ENCODE data around the gene KCNH2. TPM values are rescaled to one million over a fixed set of nuclear protein-coding genes. Genes with fewer than 3 reads are reported as not detected.

Gene KCNH2
- total RNA-seq, 1 donor from 2014 or later = 12.4 TPM

DNA sequence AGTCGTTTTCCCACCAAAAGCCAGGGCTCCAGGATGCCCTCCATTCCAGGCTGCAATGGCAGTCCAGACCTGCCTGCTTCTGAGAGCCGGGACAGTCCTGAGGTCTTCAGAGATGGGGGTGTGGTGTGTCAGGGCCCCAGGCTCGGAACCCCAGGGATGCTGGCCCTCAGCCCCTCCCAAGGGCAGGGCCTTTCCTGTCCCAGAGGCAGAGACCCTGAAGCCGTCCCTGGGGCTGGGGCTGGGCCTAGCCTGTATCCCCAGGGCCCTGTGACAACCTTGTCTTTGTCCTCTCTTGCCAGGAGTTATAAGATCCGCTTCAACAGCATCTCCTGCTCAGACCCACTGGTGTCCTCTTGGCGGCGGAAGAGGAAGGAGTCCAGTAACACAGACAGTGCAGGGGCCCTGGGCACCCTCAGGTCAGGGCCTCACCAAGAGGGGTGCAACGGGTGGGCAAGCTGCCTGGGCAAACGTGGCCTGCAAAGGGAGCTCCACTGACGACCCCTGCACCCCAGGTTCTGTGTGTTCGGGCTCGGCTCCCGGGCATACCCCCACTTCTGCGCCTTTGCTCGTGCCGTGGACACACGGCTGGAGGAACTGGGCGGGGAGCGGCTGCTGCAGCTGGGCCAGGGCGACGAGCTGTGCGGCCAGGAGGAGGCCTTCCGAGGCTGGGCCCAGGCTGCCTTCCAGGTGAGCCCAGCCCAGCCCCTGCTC is 28.6 kb upstream of the KCNH2 start:
- H3K4me1 Mint-ChIP-seq = peaks cover 25% of the 10 kb centered on the region
- H3K27ac Mint-ChIP-seq (ENCODE audit: unreplicated experiment) = no peak overlapping the region
- TF ChIP-seq, protein P1, sequence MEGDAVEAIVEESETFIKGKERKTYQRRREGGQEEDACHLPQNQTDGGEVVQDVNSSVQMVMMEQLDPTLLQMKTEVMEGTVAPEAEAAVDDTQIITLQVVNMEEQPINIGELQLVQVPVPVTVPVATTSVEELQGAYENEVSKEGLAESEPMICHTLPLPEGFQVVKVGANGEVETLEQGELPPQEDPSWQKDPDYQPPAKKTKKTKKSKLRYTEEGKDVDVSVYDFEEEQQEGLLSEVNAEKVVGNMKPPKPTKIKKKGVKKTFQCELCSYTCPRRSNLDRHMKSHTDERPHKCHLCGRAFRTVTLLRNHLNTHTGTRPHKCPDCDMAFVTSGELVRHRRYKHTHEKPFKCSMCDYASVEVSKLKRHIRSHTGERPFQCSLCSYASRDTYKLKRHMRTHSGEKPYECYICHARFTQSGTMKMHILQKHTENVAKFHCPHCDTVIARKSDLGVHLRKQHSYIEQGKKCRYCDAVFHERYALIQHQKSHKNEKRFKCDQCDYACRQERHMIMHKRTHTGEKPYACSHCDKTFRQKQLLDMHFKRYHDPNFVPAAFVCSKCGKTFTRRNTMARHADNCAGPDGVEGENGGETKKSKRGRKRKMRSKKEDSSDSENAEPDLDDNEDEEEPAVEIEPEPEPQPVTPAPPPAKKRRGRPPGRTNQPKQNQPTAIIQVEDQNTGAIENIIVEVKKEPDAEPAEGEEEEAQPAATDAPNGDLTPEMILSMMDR (conservative IDR thresholded peaks at IDR 0.05) = no peak
- no peak for DNase-seq (ENCODE audit: low read depth, low spot score)
- H3K9me3 Mint-ChIP-seq = no peaks in the 10 kb centered on the region
- no peaks in the 10 kb centered on the region for H3K27me3 Mint-ChIP-seq (ENCODE audit: low read depth)
- no peaks in the 10 kb centered on the region for H3K36me3 Mint-ChIP-seq (ENCODE audit: low read depth)
- H3K4me3 Mint-ChIP-seq = no peak overlapping the region

DNA sequence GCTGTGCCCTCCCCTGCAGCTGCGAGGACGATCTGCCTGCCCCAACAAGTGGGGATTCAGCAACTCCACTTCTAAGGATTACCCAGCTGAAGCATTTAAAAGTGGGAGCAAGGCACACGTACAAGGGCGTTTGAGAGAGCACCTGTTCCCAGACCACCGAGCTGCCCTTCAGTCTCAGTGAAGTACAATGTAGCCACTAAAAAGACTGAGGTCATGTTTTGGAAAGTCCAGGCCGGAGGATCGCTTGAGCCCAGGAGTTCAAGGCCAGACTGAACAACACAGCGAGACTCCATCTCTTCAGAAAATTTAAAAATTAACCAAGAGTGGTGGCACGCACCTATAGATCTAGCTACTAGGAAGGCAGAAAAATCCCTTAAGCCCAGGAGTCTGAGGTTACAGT is 27.4 kb upstream of the KCNH2 start:
- Mint-ChIP-seq H3K36me3 (ENCODE audit: low read depth) (no peaks in the 10 kb centered on the region), H3K4me1 (peaks cover 16% of the 10 kb centered on the region), H3K27me3 (ENCODE audit: low read depth) (no peaks in the 10 kb centered on the region), H3K9me3 (no peaks in the 10 kb centered on the region), H3K4me3 (no peak overlapping the region), H3K27ac (ENCODE audit: unreplicated experiment) (no peak overlapping the region)
- no peak for DNase-seq (ENCODE audit: low read depth, low spot score)
- TF ChIP-seq, protein P1 (conservative IDR thresholded peaks at IDR 0.05) = no peak

GRCh38 chr7:151003572-151003971 is 25.5 kb upstream of the KCNH2 start:
- Mint-ChIP-seq H3K4me1 (peaks cover 10% of the 10 kb centered on the region), H3K4me3 (no peak overlapping the region), H3K36me3 (ENCODE audit: low read depth) (no peaks in the 10 kb centered on the region), H3K27me3 (ENCODE audit: low read depth) (no peaks in the 10 kb centered on the region), H3K27ac (ENCODE audit: unreplicated experiment) (no peak overlapping the region), H3K9me3 (no peaks in the 10 kb centered on the region)
- no peak for DNase-seq (ENCODE audit: low read depth, low spot score)
- TF ChIP-seq, protein P1 (conservative IDR thresholded peaks at IDR 0.05) = no peak

DNA sequence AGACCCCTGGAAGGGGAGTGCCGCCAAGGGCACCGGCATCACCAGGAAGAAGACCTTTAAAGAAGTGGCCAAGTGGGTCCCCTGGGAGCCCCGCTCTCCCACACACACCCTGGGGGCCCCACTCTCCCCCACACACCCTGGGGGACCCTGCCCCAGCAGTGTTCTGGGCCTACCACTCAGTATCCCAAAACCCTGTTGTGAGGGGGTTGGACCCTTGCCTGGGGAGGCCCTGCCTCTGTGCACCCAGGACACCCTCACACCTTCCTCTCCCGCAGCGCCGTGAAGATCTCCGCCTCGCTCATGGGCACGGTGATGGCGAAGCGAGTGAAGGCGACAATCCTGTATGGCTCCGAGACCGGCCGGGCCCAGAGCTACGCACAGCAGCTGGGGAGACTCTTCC is 23.4 kb upstream of the KCNH2 start:
- TF ChIP-seq, protein P1 (conservative IDR thresholded peaks at IDR 0.05) = no peak
- peaks cover 5% of the 10 kb centered on the region for H3K4me1 Mint-ChIP-seq
- no peak overlapping the region for H3K4me3 Mint-ChIP-seq
- no peaks in the 10 kb centered on the region for H3K9me3 Mint-ChIP-seq
- H3K27me3 Mint-ChIP-seq (ENCODE audit: low read depth) = no peaks in the 10 kb centered on the region
- no peak for DNase-seq (ENCODE audit: low read depth, low spot score)
- H3K27ac Mint-ChIP-seq (ENCODE audit: unreplicated experiment) = no peak overlapping the region
- no peaks in the 10 kb centered on the region for H3K36me3 Mint-ChIP-seq (ENCODE audit: low read depth)

- H3K27ac Mint-ChIP-seq (ENCODE audit: unreplicated experiment) = no peak overlapping the region
- no peaks in the 10 kb centered on the region for H3K36me3 Mint-ChIP-seq (ENCODE audit: low read depth)
- TF ChIP-seq, protein P1 (conservative IDR thresholded peaks at IDR 0.05) = no peak
- H3K4me1 Mint-ChIP-seq = peaks cover 5% of the 10 kb centered on the region
- H3K4me3 Mint-ChIP-seq = no peak overlapping the region
- no peaks in the 10 kb centered on the region for H3K9me3 Mint-ChIP-seq
- DNase-seq (ENCODE audit: low read depth, low spot score) = no peak
- no peaks in the 10 kb centered on the region for H3K27me3 Mint-ChIP-seq (ENCODE audit: low read depth)
Measured at GRCh38 chr7:151000897-151001495, 22.9 kb upstream of the KCNH2 start.

Measured in neural crest cell (in vitro differentiated cells).